ENCODE results near the gene PRKCZ. TPM values are rescaled to one million over a fixed set of nuclear protein-coding genes. Genes with fewer than 3 reads are reported as not detected.
"Not testable (repeated sequence)": the region's sequence is repeated elsewhere in the genome, so short reads cannot be mapped to it uniquely, and the experiment has no call there.

The PRKCZ gene
- total and polyA plus RNA-seq, 5 donors from 2014 or later = 11.0 to 42.7 (median 13.6) TPM

- no peak overlapping the region for H3K4me3 ChIP-seq (ENCODE audit: low read depth, low read length)
- ATAC-seq (ENCODE audit: low read depth in 2 of 2) = no peak
- Mint-ChIP-seq H3K27ac (no peak overlapping the region), H3K9me3 (no peaks in the 10 kb centered on the region), H3K36me3 (no peaks in the 10 kb centered on the region), H3K4me3 (no peak overlapping the region), H3K27me3 (no peaks in the 10 kb centered on the region), H3K4me1 (peaks cover 0 to 11% (median 2%) of the 10 kb centered on the region in 4 donors)
- H3K9me3 ChIP-seq (ENCODE audit: control insufficient read depth in 2 of 2, low read length in 2 of 2) = no peaks in the 10 kb centered on the region
- peaks cover 3% of the 10 kb centered on the region for H3K4me1 ChIP-seq (ENCODE audit: control insufficient read depth, insufficient read depth, low read length, poor library complexity, severe bottlenecking)
- H3K27me3 ChIP-seq (ENCODE audit: control insufficient read depth, insufficient read depth, low read length) = no peaks in the 10 kb centered on the region
- no peak overlapping the region for H3K27ac ChIP-seq (ENCODE audit: insufficient read depth, low read length, poor library complexity, severe bottlenecking)
- no peak for DNase-seq
- H3K36me3 ChIP-seq (ENCODE audit: control insufficient read depth, insufficient read depth, low read length) = peaks cover 4% of the 10 kb centered on the region
Measured at GRCh38 chr1:2088458-2088857, 38.2 kb downstream of the PRKCZ start.

GRCh38 chr1:2089051-2089450, 38.8 kb downstream of the PRKCZ start:
- Mint-ChIP-seq H3K27me3 (no peaks in the 10 kb centered on the region), H3K27ac (no peak overlapping the region), H3K4me1 (peaks cover 0 to 11% (median 2%) of the 10 kb centered on the region in 4 donors), H3K36me3 (no peaks in the 10 kb centered on the region), H3K9me3 (no peaks in the 10 kb centered on the region), H3K4me3 (no peak overlapping the region)
- Histone ChIP-seq H3K9me3 (ENCODE audit: control insufficient read depth in 2 of 2, low read length in 2 of 2) (no peaks in the 10 kb centered on the region), H3K4me1 (ENCODE audit: control insufficient read depth, insufficient read depth, low read length, poor library complexity, severe bottlenecking) (peaks cover 3% of the 10 kb centered on the region), H3K27me3 (ENCODE audit: control insufficient read depth, insufficient read depth, low read length) (no peaks in the 10 kb centered on the region), H3K36me3 (ENCODE audit: control insufficient read depth, insufficient read depth, low read length) (peaks cover 4% of the 10 kb centered on the region), H3K27ac (ENCODE audit: insufficient read depth, low read length, poor library complexity, severe bottlenecking) (no peak overlapping the region), H3K4me3 (ENCODE audit: low read depth, low read length) (no peak overlapping the region)
- ATAC-seq (ENCODE audit: low read depth in 2 of 2) (no peak), DNase-seq (no peak)

GRCh38 chr1:2090216-2090890, 40.1 kb downstream of the PRKCZ start:
- Histone ChIP-seq H3K27ac (ENCODE audit: insufficient read depth, low read length, poor library complexity, severe bottlenecking) (no peak overlapping the region), H3K4me1 (ENCODE audit: control insufficient read depth, insufficient read depth, low read length, poor library complexity, severe bottlenecking) (peaks cover 3% of the 10 kb centered on the region), H3K36me3 (ENCODE audit: control insufficient read depth, insufficient read depth, low read length) (peaks cover 4% of the 10 kb centered on the region), H3K4me3 (ENCODE audit: low read depth, low read length) (no peak overlapping the region), H3K27me3 (ENCODE audit: control insufficient read depth, insufficient read depth, low read length) (no peaks in the 10 kb centered on the region), H3K9me3 (ENCODE audit: control insufficient read depth in 2 of 2, low read length in 2 of 2) (no peaks in the 10 kb centered on the region)
- Mint-ChIP-seq H3K27ac (no peak overlapping the region), H3K9me3 (no peaks in the 10 kb centered on the region), H3K36me3 (no peaks in the 10 kb centered on the region), H3K4me1 (peaks cover 0 to 11% (median 2%) of the 10 kb centered on the region in 4 donors), H3K4me3 (no peak overlapping the region), H3K27me3 (no peaks in the 10 kb centered on the region)
- ATAC-seq (ENCODE audit: low read depth in 2 of 2) = no peak
- DNase-seq = no peak

GRCh38 chr1:2091611-2092604, 41.7 kb downstream of the PRKCZ start:
- Mint-ChIP-seq H3K36me3 (no peaks in the 10 kb centered on the region), H3K4me1 (peaks cover 0 to 11% (median 2%) of the 10 kb centered on the region in 4 donors), H3K27me3 (no peaks in the 10 kb centered on the region), H3K4me3 (no peak overlapping the region), H3K9me3 (peaks cover 0 to 1% (median 0%) of the 10 kb centered on the region in 7 donors), H3K27ac (no peak overlapping the region)
- Histone ChIP-seq H3K4me1 (ENCODE audit: control insufficient read depth, insufficient read depth, low read length, poor library complexity, severe bottlenecking) (peaks cover 3% of the 10 kb centered on the region), H3K4me3 (ENCODE audit: low read depth, low read length) (no peak overlapping the region), H3K36me3 (ENCODE audit: control insufficient read depth, insufficient read depth, low read length) (peaks cover 4% of the 10 kb centered on the region), H3K9me3 (ENCODE audit: control insufficient read depth in 2 of 2, low read length in 2 of 2) (peaks cover 0 to 6% of the 10 kb centered on the region in 2 experiments), H3K27ac (ENCODE audit: insufficient read depth, low read length, poor library complexity, severe bottlenecking) (no peak overlapping the region), H3K27me3 (ENCODE audit: control insufficient read depth, insufficient read depth, low read length) (no peaks in the 10 kb centered on the region)
- DNase-seq (peak in 2 of 3 donors; percentile 8 to 40), ATAC-seq (ENCODE audit: low read depth in 2 of 2) (no peak)

- no peak overlapping the region for H3K4me3 Mint-ChIP-seq
- no peaks in the 10 kb centered on the region for H3K27me3 Mint-ChIP-seq
Measured at GRCh38 chr1:2093055-2093454, 42.8 kb downstream of the PRKCZ start.

GRCh38 chr1:2093636-2094035, 43.4 kb downstream of the PRKCZ start:
- Histone ChIP-seq H3K36me3 (ENCODE audit: control insufficient read depth, insufficient read depth, low read length) (peaks cover 1% of the 10 kb centered on the region), H3K27me3 (ENCODE audit: control insufficient read depth, insufficient read depth, low read length) (no peaks in the 10 kb centered on the region), H3K4me1 (ENCODE audit: control insufficient read depth, insufficient read depth, low read length, poor library complexity, severe bottlenecking) (peaks cover 3% of the 10 kb centered on the region), H3K9me3 (ENCODE audit: control insufficient read depth in 2 of 2, low read length in 2 of 2) (peaks cover 0 to 17% of the 10 kb centered on the region in 2 experiments), H3K27ac (ENCODE audit: insufficient read depth, low read length, poor library complexity, severe bottlenecking) (no peak overlapping the region), H3K4me3 (ENCODE audit: low read depth, low read length) (no peak overlapping the region)
- peaks cover 0 to 12% (median 2%) of the 10 kb centered on the region in 4 donors for H3K4me1 Mint-ChIP-seq
- peaks cover 0 to 7% (median 0%) of the 10 kb centered on the region in 7 donors for H3K9me3 Mint-ChIP-seq
- no peak overlapping the region for H3K27ac Mint-ChIP-seq
- no peak for DNase-seq
- H3K27me3 Mint-ChIP-seq = no peaks in the 10 kb centered on the region
- no peak for ATAC-seq (ENCODE audit: low read depth in 2 of 2)
- H3K36me3 Mint-ChIP-seq = peaks cover 9% of the 10 kb centered on the region
- no peak overlapping the region for H3K4me3 Mint-ChIP-seq

More at GRCh38 chr1:2093055-2093454, 42.8 kb downstream of the PRKCZ start:
- H3K9me3 ChIP-seq (ENCODE audit: control insufficient read depth in 2 of 2, low read length in 2 of 2) = peaks cover 0 to 17% of the 10 kb centered on the region in 2 experiments
- peaks cover 0 to 4% (median 0%) of the 10 kb centered on the region in 7 donors for H3K9me3 Mint-ChIP-seq
- no peak overlapping the region for H3K4me3 ChIP-seq (ENCODE audit: low read depth, low read length)
- H3K4me1 Mint-ChIP-seq = peaks cover 0 to 12% (median 2%) of the 10 kb centered on the region in 4 donors
- H3K4me1 ChIP-seq (ENCODE audit: control insufficient read depth, insufficient read depth, low read length, poor library complexity, severe bottlenecking) = peaks cover 3% of the 10 kb centered on the region
- no peaks in the 10 kb centered on the region for H3K27me3 ChIP-seq (ENCODE audit: control insufficient read depth, insufficient read depth, low read length)
- no peak overlapping the region for H3K27ac Mint-ChIP-seq
- H3K27ac ChIP-seq (ENCODE audit: insufficient read depth, low read length, poor library complexity, severe bottlenecking) = no peak overlapping the region
- H3K36me3 Mint-ChIP-seq = peaks cover 4% of the 10 kb centered on the region
- no peak for ATAC-seq (ENCODE audit: low read depth in 2 of 2)
- no peak for DNase-seq
- peaks cover 4% of the 10 kb centered on the region for H3K36me3 ChIP-seq (ENCODE audit: control insufficient read depth, insufficient read depth, low read length)

- not testable (repeated sequence) for ATAC-seq (ENCODE audit: low read depth in 2 of 2); H3K4me1 Mint-ChIP-seq; H3K9me3 Mint-ChIP-seq; H3K4me1 ChIP-seq (ENCODE audit: control insufficient read depth, insufficient read depth, low read length, poor library complexity, severe bottlenecking); DNase-seq; H3K27ac ChIP-seq (ENCODE audit: insufficient read depth, low read length, poor library complexity, severe bottlenecking); H3K36me3 ChIP-seq (ENCODE audit: control insufficient read depth, insufficient read depth, low read length); H3K27me3 Mint-ChIP-seq; H3K27ac Mint-ChIP-seq; H3K27me3 ChIP-seq (ENCODE audit: control insufficient read depth, insufficient read depth, low read length); H3K4me3 Mint-ChIP-seq; H3K4me3 ChIP-seq (ENCODE audit: low read depth, low read length)
- H3K36me3 Mint-ChIP-seq = peaks cover 13% of the 10 kb centered on the region
- peaks cover 0 to 17% of the 10 kb centered on the region in 2 experiments for H3K9me3 ChIP-seq (ENCODE audit: control insufficient read depth in 2 of 2, low read length in 2 of 2)
Measured at GRCh38 chr1:2094269-2095158, 44.3 kb downstream of the PRKCZ start.

Measured in CD4-positive, CD25-positive, alpha-beta regulatory T cell (primary cell).